ENCODE measurements around the gene RXRA.

DNA sequence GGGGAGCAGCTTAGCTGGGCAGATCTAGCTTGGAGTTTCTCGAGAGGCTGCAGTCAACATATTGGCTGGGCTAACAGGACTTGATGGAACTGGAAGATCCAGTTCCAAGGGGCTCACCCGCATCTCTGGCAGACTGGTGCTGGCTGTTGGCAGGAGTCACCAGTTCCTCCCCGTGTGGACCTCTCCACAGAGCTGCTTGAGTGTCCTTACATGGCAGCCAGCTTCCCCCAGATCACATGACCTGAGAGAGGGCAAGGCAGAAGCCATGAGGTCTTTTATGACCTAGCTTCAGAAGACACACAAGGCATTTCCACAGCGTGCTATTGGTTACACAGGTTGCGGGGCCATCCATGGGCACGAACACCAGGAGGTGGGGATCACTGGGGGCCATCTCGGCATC is 26.4 kb upstream of the RXRA start:
- TF ChIP-seq CTCF (IDR thresholded peaks at IDR 0.05) (no peak), POLR2AphosphoS5 (IDR thresholded peaks at IDR 0.05) (no peak), EP300 (IDR thresholded peaks at IDR 0.05) (no peak), POLR2A (IDR thresholded peaks at IDR 0.05) (no peak)

All from upper lobe of left lung (tissue), 4 donors.